Skin of body (tissue), 2 donors: Measurements from ENCODE around the gene KRTAP10-2. TPM values are rescaled to one million over a fixed set of nuclear protein-coding genes. Genes with fewer than 3 reads are reported as not detected.
"Not testable (repeated sequence)": the region's sequence is repeated elsewhere in the genome, so short reads cannot be mapped to it uniquely, and the experiment has no call there.

Experiments used
- DNase-seq: peaks from one replicate; lab custom pipeline; 2025; lab: John Stamatoyannopoulos, UW
- total RNA-seq: library from RNA; depleted of rRNA; stranded (reverse); fragments of >200 nt; gene quantifications from one replicate; pipeline ENCODE4 v1.2.3, GENCODE V29; 2014

The KRTAP10-2 gene
- total RNA-seq, 1 donor from 2014 or later, result 0.30 TPM

DNA sequence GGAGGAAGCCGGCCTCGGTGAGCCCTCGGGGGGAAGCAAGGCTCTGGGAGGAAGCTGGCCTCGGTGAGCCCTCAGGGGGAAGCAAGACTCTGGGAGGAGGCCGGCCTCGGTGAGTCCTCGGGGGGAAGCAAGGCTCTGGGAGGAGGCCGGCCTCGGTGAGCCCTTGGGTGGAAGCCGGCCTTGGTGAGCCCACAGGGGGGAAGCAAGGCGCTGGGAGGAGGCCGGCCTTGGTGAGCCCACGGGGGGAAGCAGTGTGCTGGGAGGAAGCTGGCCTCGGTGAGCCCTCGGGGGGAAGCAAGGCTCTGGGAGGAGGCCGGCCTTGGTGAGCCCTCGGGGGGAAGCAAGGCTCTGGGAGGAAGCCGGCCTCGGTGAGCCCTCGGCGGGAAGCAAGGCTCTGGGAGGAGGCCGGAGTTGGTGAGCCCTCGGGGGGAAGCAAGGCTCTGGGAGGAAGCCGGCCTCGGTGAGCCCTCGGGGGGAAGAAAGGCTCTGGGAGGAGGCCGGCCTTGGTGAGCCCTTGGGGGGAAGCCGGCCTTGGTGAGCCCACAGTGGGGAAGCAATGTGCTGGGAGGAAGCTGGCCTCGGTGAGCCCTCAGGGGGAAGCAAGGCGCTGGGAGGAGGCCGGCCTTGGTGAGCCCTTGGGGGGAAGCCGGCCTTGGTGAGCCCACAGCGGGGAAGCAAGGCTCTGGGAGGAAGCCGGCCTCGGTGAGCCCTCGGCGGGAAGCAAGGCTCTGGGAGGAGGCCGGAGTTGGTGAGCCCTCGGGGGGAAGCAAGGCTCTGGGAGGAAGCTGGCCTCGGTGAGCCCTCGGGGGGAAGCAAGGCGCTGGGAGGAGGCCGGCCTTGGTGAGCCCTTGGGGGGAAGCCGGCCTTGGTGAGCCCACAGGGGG is 48.1 kb downstream of the KRTAP10-2 start:
- DNase-seq, result not testable (repeated sequence)

DNA sequence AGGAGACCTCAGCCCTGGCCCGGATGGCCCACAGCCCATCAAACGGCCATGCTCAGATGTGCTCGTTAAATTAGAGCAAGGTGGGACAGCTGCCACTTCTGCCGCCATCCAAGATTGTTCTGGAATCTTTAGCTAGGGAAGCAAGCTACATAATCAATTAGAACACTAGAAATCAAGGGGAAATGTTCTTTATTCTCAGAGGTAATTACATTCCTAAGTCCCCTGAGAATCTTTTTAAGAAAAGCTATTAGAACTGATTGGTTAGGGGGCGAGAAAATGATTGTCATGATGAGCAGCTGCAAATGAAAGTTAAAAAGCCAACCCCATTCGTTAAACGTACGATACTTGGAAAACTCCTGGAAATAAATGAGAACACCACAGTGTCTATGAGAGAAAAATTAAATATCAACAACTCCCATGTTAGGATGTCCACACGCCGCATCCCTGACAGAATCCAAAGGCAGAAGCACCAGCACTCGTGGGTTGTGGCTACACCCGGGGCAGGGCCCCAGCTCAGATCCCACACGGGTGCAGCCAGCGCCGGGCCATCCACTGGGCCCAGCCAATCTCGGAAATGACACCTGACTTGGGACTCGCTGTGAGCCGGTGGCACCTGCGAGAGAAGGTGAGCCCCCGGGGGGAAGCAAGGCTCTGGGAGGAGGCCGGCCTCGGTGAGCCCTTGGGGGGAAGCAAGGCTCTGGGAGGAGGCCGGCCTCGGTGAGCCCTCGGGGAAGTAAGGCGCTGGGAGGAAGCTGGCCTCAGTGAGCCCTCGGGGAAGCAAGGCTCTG is 48.9 kb downstream of the KRTAP10-2 start:
- DNase-seq, result no peak

Other genes starting within 250 kb of the KRTAP10-2 start
- 13.0 TPM for gene CFAP410, start 212.1 kb downstream of the KRTAP10-2 start, total RNA-seq
- gene TRPM2, start 197.9 kb downstream of the KRTAP10-2 start, total RNA-seq, result 1.8 TPM
- 1.7 TPM for gene LRRC3, start 96.0 kb downstream of the KRTAP10-2 start, total RNA-seq
- 0.30 TPM for gene KRTAP10-1, start 11.3 kb downstream of the KRTAP10-2 start, total RNA-seq
- not detected for gene KRTAP10-3, start 7.3 kb upstream of the KRTAP10-2 start, total RNA-seq
- 0.39 TPM for gene KRTAP10-4, start 22.2 kb upstream of the KRTAP10-2 start, total RNA-seq
- not detected for gene KRTAP10-5, start 29.1 kb upstream of the KRTAP10-2 start, total RNA-seq
- gene KRTAP10-6, start 41.0 kb upstream of the KRTAP10-2 start, total RNA-seq, result not detected
- gene KRTAP10-7, start 49.1 kb upstream of the KRTAP10-2 start, total RNA-seq, result 0.99 TPM
- gene KRTAP10-8, start 60.6 kb upstream of the KRTAP10-2 start, total RNA-seq, result not detected
- gene KRTAP10-9, start 75.6 kb upstream of the KRTAP10-2 start, total RNA-seq, result 0.20 TPM
- gene KRTAP10-10, start 85.9 kb upstream of the KRTAP10-2 start, total RNA-seq, result 0.49 TPM
- 0.69 TPM for gene KRTAP10-11, start 94.9 kb upstream of the KRTAP10-2 start, total RNA-seq
- not detected for gene KRTAP12-4, start 103.2 kb upstream of the KRTAP10-2 start, total RNA-seq
- not detected for gene KRTAP12-3, start 106.4 kb upstream of the KRTAP10-2 start, total RNA-seq
- 1.5 TPM for gene KRTAP12-2, start 115.4 kb upstream of the KRTAP10-2 start, total RNA-seq
- 2.0 TPM for gene KRTAP12-1, start 130.7 kb upstream of the KRTAP10-2 start, total RNA-seq
- gene KRTAP10-12, start 145.7 kb upstream of the KRTAP10-2 start, total RNA-seq, result not detected
- 4.1 TPM for gene TSPEAR, start 160.1 kb upstream of the KRTAP10-2 start, total RNA-seq